ENCODE results near the gene PSTPIP1. TPM values are rescaled to one million over a fixed set of nuclear protein-coding genes. Genes with fewer than 3 reads are reported as not detected.

The PSTPIP1 gene
- polyA plus RNA-seq, 2 of the 4 experiments (the other 2 are of a cell fraction) = not detected

- POLR2A ChIA-PET = no interaction called here
- DNase-seq (ENCODE audit: low read depth in 1 of 2, low spot score in 1 of 2) (no peak), FAIRE-seq (no peak), ATAC-seq (no peak; a peak in 1 of 6 replicates)
- CTCF ChIA-PET = interaction anchor here (0.6 to 6.6 kb wide), 8 partner anchors 8 to 1418 kb away, joined by 3 to 76 read pairs (median 3); no protein-coding TSS in a partner anchor
- no peaks in the 10 kb centered on the region for H3K4me1 ChIP-seq
- H3K4me3 ChIP-seq = no peak overlapping the region
- 72% methylated on average over 11 of the region's 12 CpGs for WGBS (ENCODE audit: missing lambda C conversion rate)
- H3K27ac ChIP-seq = no peak overlapping the region
- TF ChIP-seq EHF (CRISPR knock-in tag; IDR thresholded peaks at IDR 0.05) (no peak), ZNF302 (CRISPR knock-in tag; IDR thresholded peaks at IDR 0.05) (no peak), GATA3 (IDR thresholded peaks at IDR 0.05; ENCODE audit: borderline replicate concordance) (no peak), REST (IDR thresholded peaks at IDR 0.05) (no peak), PHF8 (IDR thresholded peaks at IDR 0.05; ENCODE audit: borderline replicate concordance, low read depth) (no peak), TP53 (CRISPR knock-in tag; IDR thresholded peaks at IDR 0.05) (no peak), HDAC2 (IDR thresholded peaks at IDR 0.05) (no peak), JUNB (IDR thresholded peaks at IDR 0.05) (no peak), ELK1 (IDR thresholded peaks at IDR 0.05; ENCODE audit: low read depth, low read length) (no peak), EHMT2 (IDR thresholded peaks at IDR 0.05; ENCODE audit: low read depth) (no peak), NPAS2 (CRISPR knock-in tag; IDR thresholded peaks at IDR 0.05; ENCODE audit: borderline replicate concordance) (no peak), SREBF2 (IDR thresholded peaks at IDR 0.05) (no peak)
- H3K9me3 ChIP-seq = no peaks in the 10 kb centered on the region
- H3K4me2 ChIP-seq = no peak overlapping the region
Measured at GRCh38 chr15:77026501-77027110, 31.7 kb downstream of the PSTPIP1 start.

- DNase-seq (ENCODE audit: low read depth in 1 of 2, low spot score in 1 of 2) (no peak), ATAC-seq (no peak), FAIRE-seq (no peak)
- TF ChIP-seq NR3C1 (IDR thresholded peaks at IDR 0.05) = no peak
- no peak for TF ChIP-seq HOXB5 (CRISPR knock-in tag; IDR thresholded peaks at IDR 0.05)
- TF ChIP-seq PHF8 (IDR thresholded peaks at IDR 0.05; ENCODE audit: borderline replicate concordance, low read depth) = no peak
- no peak for TF ChIP-seq HOXA7 (CRISPR knock-in tag; IDR thresholded peaks at IDR 0.05)
- TF ChIP-seq ZNF302 (CRISPR knock-in tag; IDR thresholded peaks at IDR 0.05) = no peak
- TF ChIP-seq FOSB (CRISPR knock-in tag; IDR thresholded peaks at IDR 0.05) = no peak
- no peak for TF ChIP-seq MAZ (IDR thresholded peaks at IDR 0.05; ENCODE audit: borderline replicate concordance, low read depth, low read length)
- no peak for TF ChIP-seq CBX2 (IDR thresholded peaks at IDR 0.05; ENCODE audit: borderline replicate concordance, low read depth)
- TF ChIP-seq CHD2 (IDR thresholded peaks at IDR 0.05; ENCODE audit: low read length, partially characterized antibody) = no peak
- no peak for TF ChIP-seq SMC3 (IDR thresholded peaks at IDR 0.05)
- no peak for TF ChIP-seq JUNB (IDR thresholded peaks at IDR 0.05)
- no peak for TF ChIP-seq ZFP36 (IDR thresholded peaks at IDR 0.05; ENCODE audit: borderline replicate concordance, partially characterized antibody)
- no peak for TF ChIP-seq RARB (CRISPR knock-in tag; IDR thresholded peaks at IDR 0.05)
- Histone ChIP-seq H3K4me2 (no peak overlapping the region), H3K27ac (no peak overlapping the region), H3K9me3 (no peaks in the 10 kb centered on the region), H3K4me1 (no peaks in the 10 kb centered on the region), H3K4me3 (no peak overlapping the region)
- 78% methylated on average over 12 of the region's 12 CpGs for WGBS (ENCODE audit: missing lambda C conversion rate)
- ChIA-PET CTCF (interaction anchor here (0.6 to 6.6 kb wide), 6 partner anchors 8 to 606 kb away, joined by 3 to 76 read pairs (median 4); no protein-coding TSS in a partner anchor), POLR2A (no interaction called here)
Measured at GRCh38 chr15:77027111-77027696, 32.3 kb downstream of the PSTPIP1 start.
